GM12878 (cell line): ENCODE data around the gene SRGAP1. TPM values are rescaled to one million over a fixed set of nuclear protein-coding genes. Genes with fewer than 3 reads are reported as not detected.

Source experiments
- ATAC-seq: fragments of 200-7000 bp; cut with Tn5 transposase; 3 replicates; pipeline ENCODE4 v1.9.1; 2020; ENCODE audit warnings: mild to moderate bottlenecking, moderate library complexity
- BruUV-seq: library from RNA; stranded (reverse); fragments of 400-500 nt; replicated peaks from 2 replicates; lab custom pipeline; 2021; lab: Mats Ljungman, UMichigan
- CTCF ChIA-PET: fragments of 300-600 bp; sonication (Branson Sonifier 250); formaldehyde crosslinking; extraction: SDS; loops from one replicate; lab custom pipeline; 2021; ENCODE audit warnings: inconsistent platforms; lab: Yijun Ruan, JAX
- POLR2A ChIA-PET: fragments of 350-600 bp; formaldehyde crosslinking; extraction: SDS; loops from one replicate; lab custom pipeline; 2021; ENCODE audit warnings: inconsistent platforms; lab: Charles Lee
- RAD21 ChIA-PET: fragments of 300-600 bp; sonication (Branson Sonifier 250); formaldehyde crosslinking; loops from one replicate; lab custom pipeline; 2023; ENCODE audit warnings: antibody characterized with exemption; ENCODE audit not compliant: unreplicated experiment; lab: Charles Lee
- SMC1A ChIA-PET: fragments of 300-600 bp; sonication (Branson Sonifier 250); formaldehyde crosslinking; loops from one replicate; lab custom pipeline; 2023; ENCODE audit not compliant: unreplicated experiment, uncharacterized antibody; lab: Charles Lee
- DNase-seq: peaks from one replicate; pipeline ENCODE4 v3.0.0-alpha.2; 2011; ENCODE audit warnings: low read depth, low spot score
- FAIRE-seq: peaks from 3 replicates; lab custom pipeline; 2011; peaks lifted over from hg19 to GRCh38; lab: Jason Lieb, UNC
- H2AFZ ChIP-seq: 2 replicates; pipeline ENCODE4 v1.6.0; 2011; ENCODE audit warnings: low read depth, low read length, control low read depth; ENCODE audit not compliant: control insufficient read depth
- H3K27ac ChIP-seq: 2 replicates; pipeline ENCODE4 v1.5.1; 2011; ENCODE audit warnings: control low read depth; ENCODE audit not compliant: control insufficient read depth, insufficient read depth
- H3K27me3 ChIP-seq, 2 experiments: replicated peaks in 1 of 2; 2 replicates each; pipeline versions ENCODE4 v1.6.0 to v1.6.1; 2011; ENCODE audit warnings: low read length in 1 of 2; ENCODE audit not compliant: control insufficient read depth in 2 of 2, insufficient read depth in 2 of 2
- H3K36me3 ChIP-seq, 2 experiments: 2 replicates each; pipeline ENCODE4 v1.5.1; 2011; ENCODE audit warnings: low read length in 1 of 2; ENCODE audit not compliant: control insufficient read depth in 2 of 2, insufficient read depth in 2 of 2
- H3K4me1 ChIP-seq: 2 replicates; pipeline ENCODE4 v1.6.1; 2011; ENCODE audit warnings: mild to moderate bottlenecking, low read length, moderate library complexity, mixed read lengths; ENCODE audit not compliant: control insufficient read depth, insufficient read depth
- H3K4me2 ChIP-seq: 2 replicates; pipeline ENCODE4 v1.6.0; 2011; ENCODE audit warnings: control low read depth; ENCODE audit not compliant: control insufficient read depth, insufficient read depth
- H3K4me3 ChIP-seq: fragments of 200-600 bp; sonication (generic); 2 replicates; pipeline ENCODE4 v1.5.1; 2016
- H3K79me2 ChIP-seq: 2 replicates; pipeline ENCODE4 v1.6.0; 2011; ENCODE audit warnings: low read length; ENCODE audit not compliant: control insufficient read depth, insufficient read depth
- H3K9ac ChIP-seq: 2 replicates; pipeline ENCODE4 v1.8.0; 2011; ENCODE audit warnings: low read length, control low read depth, mixed read lengths; ENCODE audit not compliant: control insufficient read depth, insufficient read depth
- H3K9me3 ChIP-seq: replicated peaks from 3 replicates; pipeline ENCODE4 v1.5.1; 2011; ENCODE audit warnings: mild to moderate bottlenecking, low read length; ENCODE audit not compliant: control insufficient read depth, insufficient read depth
- H4K20me1 ChIP-seq: 2 replicates; pipeline ENCODE4 v1.6.0; 2011; ENCODE audit not compliant: control insufficient read depth, insufficient read depth
- CREB1 ChIP-seq: IDR thresholded peaks from 2 replicates; pipeline ENCODE4 v1.6.1; 2012; ENCODE audit warnings: low read depth, mild to moderate bottlenecking, inconsistent platforms
- RBBP5 ChIP-seq: fragments of 200-600 bp; sonication (generic); conservative IDR thresholded peaks from 2 replicates; pipeline ENCODE4 v1.6.1; 2016
- WGBS: methylation state at CpG from one replicate; pipeline ENCODE4 v1.1.6; 2016; ENCODE audit warnings: low lambda C conversion rate; ENCODE audit not compliant: insufficient replicate concordance, insufficient coverage; ENCODE audit errors: missing lambda C conversion rate; 5-methylcytosine and 5-hydroxymethylcytosine counted together
- in situ Hi-C: fragments of 300-500 bp; cut with MboI; formaldehyde crosslinking; loops from 9 replicates; pipeline ENCODE4 v1.14.3; 2018; ENCODE audit warnings: mixed read lengths
- intact Hi-C: fragments of 100-400 bp; cut with micrococcal nuclease; formaldehyde crosslinking; loops from one replicate; pipeline ENCODE4 v1.14.2; 2022; ENCODE audit not compliant: unreplicated experiment
- polyA plus RNA-seq, 11 experiments: library from polyadenylated mRNA; depleted of rRNA in 4 of 11; unstranded in 6 of 11; stranded (reverse) in 5 of 11; fragments of >200 nt; fragmentation: Nextera tagmentation in 4 of 11; fragmentation: Illumina TruSeq in 1 of 11; extraction: Ambion mirVana in 4 of 11; extraction: Trizol in 1 of 11; gene quantifications; 1 replicate in 1 of 11; 2 replicates in 10 of 11; pipeline versions ENCODE4 v1.2.1 to v1.2.3, GENCODE V29; 2011 to 2016; ENCODE audit warnings: inconsistent platforms in 2 of 11, missing spikeins in 2 of 11, low read depth in 1 of 11
- total RNA-seq, 4 experiments: library from RNA; depleted of rRNA in 3 of 4; stranded (reverse); fragments of >200 nt in 3 of 4; fragmentation: Illumina TruSeq in 1 of 4; extraction: Trizol in 1 of 4; gene quantifications; 2 replicates each; pipeline versions ENCODE4 v1.2.1 to v1.2.3, GENCODE V29; 2013 to 2021
- TF ChIP-seq, protein P1 (sequence below): fragments of 450-650 bp; formaldehyde crosslinking; IDR thresholded peaks from 2 replicates; pipeline ENCODE4 v1.4.0; 2022; ENCODE audit warnings: mild to moderate bottlenecking, moderate library complexity

Gene SRGAP1
- total and polyA plus RNA-seq, 10 of the 15 experiments (the other 5 are each of a cell fraction or from before 2014, with no cell fraction given), result 0.16 to 0.85 (median 0.46) TPM

DNA sequence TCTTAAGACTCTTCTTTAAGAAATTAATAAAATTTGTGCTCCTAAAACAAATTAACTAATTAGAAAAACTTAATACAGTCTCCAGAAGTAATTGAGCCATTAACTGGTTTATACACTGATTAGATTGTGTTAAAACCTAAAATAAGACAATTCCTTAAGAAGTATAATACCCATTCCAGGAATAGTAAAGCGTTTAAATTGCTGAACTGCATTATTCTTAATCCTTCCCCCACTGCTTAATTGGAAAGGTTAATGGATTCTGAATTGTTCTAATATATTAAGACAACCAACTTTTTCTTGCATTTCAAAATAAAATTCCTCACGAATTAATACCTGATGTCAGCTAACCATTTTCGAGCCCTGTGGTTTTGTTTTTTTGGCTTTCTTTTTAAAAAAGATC, 249.2 kb downstream of the SRGAP1 start:
- in situ Hi-C loops, result no loop called here
- WGBS, result 13% methylated on average over 3 of the region's 3 CpGs
- CTCF ChIA-PET, result no interaction called here

More for the DNA sequence above, 249.2 kb downstream of the SRGAP1 start:
- no peaks in the 10 kb centered on the region for H3K27me3 ChIP-seq
- H3K4me1 ChIP-seq, result no peaks in the 10 kb centered on the region
- no peak for FAIRE-seq
- H3K4me2 ChIP-seq, result no peak overlapping the region
- intact Hi-C loops, result loop anchor here (10.0 kb wide), 1 partner anchor 249 kb away; the partner anchor contains the start of gene SRGAP1
- H3K4me3 ChIP-seq, result no peak overlapping the region
- no TSS peak for BruUV-seq
- no peak overlapping the region for H3K9ac ChIP-seq
- no peaks in the 10 kb centered on the region for H3K36me3 ChIP-seq
- H4K20me1 ChIP-seq, result no peaks in the 10 kb centered on the region
- H2AFZ ChIP-seq, result no peak overlapping the region
- no peak for DNase-seq
- no peak overlapping the region for H3K27ac ChIP-seq
- TF ChIP-seq, protein P1, sequence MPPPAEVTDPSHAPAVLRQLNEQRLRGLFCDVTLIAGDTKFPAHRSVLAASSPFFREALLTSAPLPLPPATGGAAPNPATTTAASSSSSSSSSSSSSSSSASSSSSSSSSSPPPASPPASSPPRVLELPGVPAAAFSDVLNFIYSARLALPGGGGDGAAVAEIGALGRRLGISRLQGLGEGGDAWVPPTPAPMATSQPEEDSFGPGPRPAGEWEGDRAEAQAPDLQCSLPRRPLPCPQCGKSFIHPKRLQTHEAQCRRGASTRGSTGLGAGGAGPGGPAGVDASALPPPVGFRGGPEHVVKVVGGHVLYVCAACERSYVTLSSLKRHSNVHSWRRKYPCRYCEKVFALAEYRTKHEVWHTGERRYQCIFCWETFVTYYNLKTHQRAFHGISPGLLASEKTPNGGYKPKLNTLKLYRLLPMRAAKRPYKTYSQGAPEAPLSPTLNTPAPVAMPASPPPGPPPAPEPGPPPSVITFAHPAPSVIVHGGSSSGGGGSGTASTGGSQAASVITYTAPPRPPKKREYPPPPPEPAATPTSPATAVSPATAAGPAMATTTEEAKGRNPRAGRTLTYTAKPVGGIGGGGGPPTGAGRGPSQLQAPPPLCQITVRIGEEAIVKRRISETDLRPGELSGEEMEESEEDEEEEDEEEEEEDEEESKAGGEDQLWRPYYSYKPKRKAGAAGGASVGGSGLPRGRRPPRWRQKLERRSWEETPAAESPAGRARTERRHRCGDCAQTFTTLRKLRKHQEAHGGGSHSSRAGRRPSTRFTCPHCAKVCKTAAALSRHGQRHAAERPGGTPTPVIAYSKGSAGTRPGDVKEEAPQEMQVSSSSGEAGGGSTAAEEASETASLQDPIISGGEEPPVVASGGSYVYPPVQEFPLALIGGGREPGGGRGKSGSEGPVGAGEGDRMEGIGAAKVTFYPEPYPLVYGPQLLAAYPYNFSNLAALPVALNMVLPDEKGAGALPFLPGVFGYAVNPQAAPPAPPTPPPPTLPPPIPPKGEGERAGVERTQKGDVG, result no peak
- TF ChIP-seq RBBP5, result no peak
- no peak for TF ChIP-seq CREB1
- ChIA-PET RAD21 (no interaction called here), POLR2A (no interaction called here), SMC1A (interaction anchor here (1.4 kb wide), 1 partner anchor 249 kb away, joined by 3 read pairs; the partner anchor contains the start of gene SRGAP1)
- H3K79me2 ChIP-seq, result no peaks in the 10 kb centered on the region
- ATAC-seq, result no peak
- no peaks in the 10 kb centered on the region for H3K9me3 ChIP-seq
